PC-9 (cell line): Measurements from ENCODE around the gene EFNA3. TPM values are rescaled to one million over a fixed set of nuclear protein-coding genes. Genes with fewer than 3 reads are reported as not detected.

ENCODE experiments used
- BruUV-seq: library from RNA; stranded (reverse); fragments of 400-500 nt; replicated peaks from 2 replicates; lab custom pipeline; 2021; lab: Mats Ljungman, UMichigan
- CTCF ChIA-PET: fragments of 300-600 bp; sonication (Branson Sonifier 250); formaldehyde crosslinking; loops from one replicate; lab custom pipeline; 2022; ENCODE audit warnings: antibody characterized with exemption; lab: Charles Lee
- POLR2A ChIA-PET: fragments of 300-600 bp; sonication (Branson Sonifier 250); formaldehyde crosslinking; loops from one replicate; lab custom pipeline; 2022; ENCODE audit warnings: antibody characterized with exemption; ENCODE audit not compliant: unreplicated experiment; lab: Charles Lee
- DNase-seq, 2 experiments: peaks; one replicate each; pipeline versions ENCODE4 v3.0.0 to v3.0.0-alpha.2; 2015 to 2022; ENCODE audit warnings: mixed read lengths in 1 of 2
- H2AFZ ChIP-seq: fragments of 200-600 bp; sonication (generic); 2 replicates; pipeline ENCODE4 v1.8.1; 2017; ENCODE audit warnings: antibody characterized with exemption
- H3F3A ChIP-seq: fragments of 200-600 bp; sonication (generic); 2 replicates; pipeline ENCODE4 v1.8.1; 2017; ENCODE audit warnings: antibody characterized with exemption, mild to moderate bottlenecking, low read depth; ENCODE audit not compliant: insufficient read depth
- H3K27ac ChIP-seq: fragments of 200-600 bp; sonication (generic); 2 replicates; pipeline ENCODE4 v1.6.1; 2016; ENCODE audit warnings: mixed run types
- H3K27me3 ChIP-seq: fragments of 200-600 bp; sonication (generic); 2 replicates; pipeline ENCODE4 v1.6.1; 2016; ENCODE audit warnings: low read depth, mixed run types; ENCODE audit not compliant: insufficient read depth
- H3K36me3 ChIP-seq: fragments of 200-600 bp; sonication (generic); 2 replicates; pipeline ENCODE4 v1.6.1; 2016; ENCODE audit warnings: low read depth, mixed run types
- H3K4me1 ChIP-seq: fragments of 200-600 bp; sonication (generic); replicated peaks from 2 replicates; pipeline ENCODE4 v1.6.1; 2016; ENCODE audit warnings: mixed run types; ENCODE audit not compliant: insufficient read depth
- H3K4me2 ChIP-seq: fragments of 200-600 bp; sonication (generic); 2 replicates; pipeline ENCODE4 v1.6.1; 2017; ENCODE audit warnings: mixed run types
- H3K4me3 ChIP-seq: fragments of 200-600 bp; sonication (generic); 2 replicates; pipeline ENCODE4 v1.6.1; 2016; ENCODE audit warnings: mixed run types
- H3K79me2 ChIP-seq: fragments of 200-600 bp; sonication (generic); 2 replicates; pipeline ENCODE4 v1.6.1; 2017; ENCODE audit warnings: low read depth, mixed run types
- H3K9me2 ChIP-seq: fragments of 200-600 bp; sonication (generic); 2 replicates; pipeline ENCODE4 v1.8.1; 2017; ENCODE audit warnings: mild to moderate bottlenecking; ENCODE audit not compliant: insufficient read depth
- H3K9me3 ChIP-seq: fragments of 200-600 bp; sonication (generic); 2 replicates; pipeline ENCODE4 v1.8.1; 2016; ENCODE audit warnings: low read depth; ENCODE audit not compliant: insufficient read depth
- H4K20me1 ChIP-seq: fragments of 200-600 bp; sonication (generic); 2 replicates; pipeline ENCODE4 v1.8.1; 2017; ENCODE audit not compliant: insufficient read depth
- EZH2 ChIP-seq: fragments of 200-600 bp; sonication (generic); IDR thresholded peaks from 2 replicates; pipeline ENCODE4 v1.8.0; 2017; ENCODE audit warnings: antibody characterized with exemption, low read depth
- intact Hi-C: fragments of 100-400 bp; cut with micrococcal nuclease; formaldehyde crosslinking; loops from one replicate; pipeline ENCODE4 v1.10.0; 2022; ENCODE audit not compliant: unreplicated experiment
- total RNA-seq: library from RNA; stranded (reverse); gene quantifications from 2 replicates; pipeline ENCODE4 v1.2.3, GENCODE V29; 2021
- TF ChIP-seq, protein P1 (sequence below): fragments of 200-600 bp; sonication (generic); conservative IDR thresholded peaks from 2 replicates; pipeline ENCODE4 v1.6.1; 2017; ENCODE audit warnings: mixed run types, antibody characterized with exemption, mild to moderate bottlenecking, moderate library complexity

The EFNA3 gene
- total RNA-seq, 1 experiment from 2014 or later = 6.7 TPM

DNA sequence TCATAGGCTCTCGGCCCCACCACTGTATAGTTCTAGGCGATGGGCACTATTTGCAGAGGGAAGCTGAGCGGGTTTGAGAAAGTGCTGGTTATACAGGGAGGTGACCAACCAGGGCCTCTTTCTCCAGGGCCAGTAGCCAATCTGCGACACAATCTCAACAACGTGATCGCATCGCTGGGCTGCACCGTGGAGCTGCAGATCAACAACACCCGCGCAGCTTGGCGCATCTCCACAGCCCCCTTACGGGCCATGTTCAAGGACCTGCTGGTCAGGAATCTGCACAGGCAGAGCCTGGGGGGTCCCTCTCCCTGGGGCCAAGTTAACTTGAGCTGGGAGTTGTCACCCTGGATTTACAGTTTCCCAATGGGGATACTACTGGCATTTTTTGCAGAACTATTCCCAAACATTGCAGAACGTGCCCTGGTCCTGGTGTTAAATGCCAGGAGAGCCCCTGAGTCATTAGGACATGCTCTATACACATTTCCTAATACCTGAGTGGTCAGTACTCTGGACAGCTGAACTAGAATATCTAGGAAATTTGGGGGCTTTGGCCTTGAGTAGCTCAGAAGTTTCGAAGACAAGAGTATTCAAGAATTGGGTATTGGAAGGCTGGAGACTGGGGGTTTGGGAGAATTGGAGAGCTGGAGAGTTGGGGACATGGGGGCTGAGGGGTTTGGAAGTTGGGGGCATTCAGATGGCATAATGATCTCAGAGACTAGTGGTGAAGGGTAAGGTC, 38.1 kb upstream of the EFNA3 start:
- TF ChIP-seq EZH2 = no peak
- TF ChIP-seq, protein P1, sequence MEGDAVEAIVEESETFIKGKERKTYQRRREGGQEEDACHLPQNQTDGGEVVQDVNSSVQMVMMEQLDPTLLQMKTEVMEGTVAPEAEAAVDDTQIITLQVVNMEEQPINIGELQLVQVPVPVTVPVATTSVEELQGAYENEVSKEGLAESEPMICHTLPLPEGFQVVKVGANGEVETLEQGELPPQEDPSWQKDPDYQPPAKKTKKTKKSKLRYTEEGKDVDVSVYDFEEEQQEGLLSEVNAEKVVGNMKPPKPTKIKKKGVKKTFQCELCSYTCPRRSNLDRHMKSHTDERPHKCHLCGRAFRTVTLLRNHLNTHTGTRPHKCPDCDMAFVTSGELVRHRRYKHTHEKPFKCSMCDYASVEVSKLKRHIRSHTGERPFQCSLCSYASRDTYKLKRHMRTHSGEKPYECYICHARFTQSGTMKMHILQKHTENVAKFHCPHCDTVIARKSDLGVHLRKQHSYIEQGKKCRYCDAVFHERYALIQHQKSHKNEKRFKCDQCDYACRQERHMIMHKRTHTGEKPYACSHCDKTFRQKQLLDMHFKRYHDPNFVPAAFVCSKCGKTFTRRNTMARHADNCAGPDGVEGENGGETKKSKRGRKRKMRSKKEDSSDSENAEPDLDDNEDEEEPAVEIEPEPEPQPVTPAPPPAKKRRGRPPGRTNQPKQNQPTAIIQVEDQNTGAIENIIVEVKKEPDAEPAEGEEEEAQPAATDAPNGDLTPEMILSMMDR = no peak
- BruUV-seq = no TSS peak

GRCh38 chr1:155042789-155043188, 35.8 kb upstream of the EFNA3 start:
- TF ChIP-seq EZH2 = no peak
- TF ChIP-seq, protein P1 = no peak
- Histone ChIP-seq H3K27me3 (no peaks in the 10 kb centered on the region), H3K9me2 (no peaks in the 10 kb centered on the region), H3K4me1 (peaks cover 31% of the 10 kb centered on the region), H3K36me3 (no peaks in the 10 kb centered on the region), H3K79me2 (no peaks in the 10 kb centered on the region), H2AFZ (no peak overlapping the region), H3K9me3 (no peaks in the 10 kb centered on the region), H4K20me1 (no peaks in the 10 kb centered on the region), H3K27ac (no peak overlapping the region), H3K4me3 (no peak overlapping the region), H3K4me2 (no peak overlapping the region), H3F3A (peaks cover 20% of the 10 kb centered on the region)
- ChIA-PET CTCF (interaction anchor here (0.6 kb wide), 1 partner anchor 81 kb away, joined by 26 read pairs; the partner anchor contains the start of gene PYGO2), POLR2A (no interaction called here)
- no peak for DNase-seq
- no TSS peak for BruUV-seq
- intact Hi-C loops = no loop called here

More for the DNA sequence above, 38.1 kb upstream of the EFNA3 start:
- ChIA-PET CTCF (interaction anchor here (0.6 to 1.1 kb wide), 2 partner anchors 10 to 1474 kb away, joined by 3 to 4 read pairs; no protein-coding TSS in a partner anchor), POLR2A (no interaction called here)
- intact Hi-C loops = no loop called here
- DNase-seq = no peak
- Histone ChIP-seq H3K36me3 (no peaks in the 10 kb centered on the region), H3K27me3 (no peaks in the 10 kb centered on the region), H3F3A (peaks cover 25% of the 10 kb centered on the region), H2AFZ (no peak overlapping the region), H4K20me1 (no peaks in the 10 kb centered on the region), H3K27ac (no peak overlapping the region), H3K4me3 (no peak overlapping the region), H3K4me2 (no peak overlapping the region), H3K9me3 (no peaks in the 10 kb centered on the region), H3K9me2 (no peaks in the 10 kb centered on the region), H3K79me2 (no peaks in the 10 kb centered on the region), H3K4me1 (peaks cover 40% of the 10 kb centered on the region)

DNA sequence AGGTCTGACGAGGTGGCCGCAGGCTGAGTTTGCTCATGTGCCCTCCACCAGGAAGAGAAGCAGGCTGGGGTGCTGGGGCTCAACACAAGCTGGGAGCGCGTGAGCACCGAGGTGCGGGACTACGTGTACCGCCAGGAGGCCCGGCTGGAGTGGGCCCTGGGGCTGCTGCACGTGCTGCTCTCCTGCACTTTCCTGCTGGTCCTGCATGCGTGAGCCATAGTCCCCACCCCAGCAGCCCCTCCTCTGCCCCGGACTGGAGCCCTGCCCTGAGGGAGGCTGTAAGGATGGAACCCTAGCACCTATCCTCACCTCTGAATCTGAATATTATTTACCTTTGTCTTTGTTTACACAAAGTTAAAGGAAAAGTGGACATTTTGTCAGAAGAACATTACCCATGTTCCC, 35.3 kb upstream of the EFNA3 start:
- Histone ChIP-seq H3F3A (peaks cover 15% of the 10 kb centered on the region), H3K4me3 (no peak overlapping the region), H3K4me2 (no peak overlapping the region), H3K36me3 (no peaks in the 10 kb centered on the region), H4K20me1 (no peaks in the 10 kb centered on the region), H2AFZ (no peak overlapping the region), H3K79me2 (no peaks in the 10 kb centered on the region), H3K4me1 (peaks cover 26% of the 10 kb centered on the region), H3K27ac (no peak overlapping the region), H3K27me3 (no peaks in the 10 kb centered on the region), H3K9me2 (no peaks in the 10 kb centered on the region), H3K9me3 (no peaks in the 10 kb centered on the region)
- TF ChIP-seq, protein P1 = no peak
- no peak for TF ChIP-seq EZH2
- CTCF ChIA-PET = interaction anchor here (1.8 kb wide), 1 partner anchor 42 kb away, joined by 5 read pairs; no protein-coding TSS in a partner anchor
- POLR2A ChIA-PET = interaction anchor here (0.5 kb wide), 1 partner anchor 73 kb away, joined by 3 read pairs; the partner anchor contains the start of gene SHC1
- DNase-seq = no peak
- BruUV-seq = no TSS peak
- intact Hi-C loops = no loop called here
